Activated CD8-positive, alpha-beta memory T cell treated with anti-CD3 and anti-CD28 coated beads, Interleukin-2, amount 10 ng/mL, durations not matched to agents 7 days and 5 days (primary cell): Measurements from ENCODE around the gene LRRN4CL. TPM values are rescaled to one million over a fixed set of nuclear protein-coding genes. Genes with fewer than 3 reads are reported as not detected.

ENCODE experiments used
- ATAC-seq: fragments of 150-1000 bp; cut with Tn5 transposase; one replicate; pipeline ENCODE4 v1.10.0; 2021; ENCODE audit warnings: moderate library complexity
- CTCF ChIA-PET: fragments of 350-600 bp; sonication (Branson Sonifier 250); formaldehyde crosslinking; loops from one replicate; lab custom pipeline; 2021; ENCODE audit warnings: antibody characterized with exemption; lab: Charles Lee
- DNase-seq: peaks from one replicate; pipeline ENCODE4 v3.0.0-alpha.2; 2020
- H3K27ac Mint-ChIP-seq: one replicate; pipeline ENCODE4 v1.8.0; 2021; ENCODE audit warnings: mild to moderate bottlenecking, mixed read lengths
- H3K27me3 Mint-ChIP-seq: one replicate; pipeline ENCODE4 v1.8.0; 2021; ENCODE audit warnings: mixed read lengths
- H3K36me3 Mint-ChIP-seq: one replicate; pipeline ENCODE4 v1.8.0; 2021; ENCODE audit warnings: mild to moderate bottlenecking, mixed read lengths
- H3K4me1 Mint-ChIP-seq: one replicate; pipeline ENCODE4 v1.8.0; 2021; ENCODE audit warnings: mixed read lengths
- H3K4me3 Mint-ChIP-seq: one replicate; pipeline ENCODE4 v1.8.0; 2021; ENCODE audit warnings: mild to moderate bottlenecking, moderate library complexity, mixed read lengths
- H3K9me3 Mint-ChIP-seq: one replicate; pipeline ENCODE4 v1.8.0; 2022; ENCODE audit warnings: low read depth, mixed read lengths
- total RNA-seq, 2 experiments: library from RNA; stranded (reverse); gene quantifications; one replicate each; pipeline ENCODE4 v1.2.3, GENCODE V29; 2021

The LRRN4CL gene
- total RNA-seq, 2 experiments from 2014 or later, result 0.14 to 0.15 TPM

- no peak overlapping the region for H3K4me3 Mint-ChIP-seq
- no peaks in the 10 kb centered on the region for H3K9me3 Mint-ChIP-seq
- no peak for DNase-seq
- H3K4me1 Mint-ChIP-seq, result peaks cover 44% of the 10 kb centered on the region
- peaks cover 14% of the 10 kb centered on the region for H3K36me3 Mint-ChIP-seq
- ATAC-seq, result no peak
- H3K27me3 Mint-ChIP-seq, result no peaks in the 10 kb centered on the region
- CTCF ChIA-PET, result interaction anchor here (1.5 to 2.0 kb wide), 4 partner anchors 15 to 225 kb away, joined by 3 to 7 read pairs (median 6); partner anchors contain the start of genes C11orf98 and CSKMT
- peak overlapping the region; percentile 19 for H3K27ac Mint-ChIP-seq
These were observed 39.8 kb downstream of the LRRN4CL start for GRCh38 chr11:62649486-62649885.

GRCh38 chr11:62648967-62649364 is 40.4 kb downstream of the LRRN4CL start:
- Mint-ChIP-seq H3K27me3 (no peaks in the 10 kb centered on the region), H3K4me1 (peaks cover 44% of the 10 kb centered on the region), H3K36me3 (peaks cover 20% of the 10 kb centered on the region), H3K27ac (no peak overlapping the region), H3K9me3 (no peaks in the 10 kb centered on the region), H3K4me3 (no peak overlapping the region)
- CTCF ChIA-PET, result interaction anchor here (1.7 to 2.0 kb wide), 2 partner anchors 16 to 26 kb away, joined by 7 read pairs; partner anchors contain the start of genes C11orf98 and CSKMT
- no peak for DNase-seq
- ATAC-seq, result no peak

DNA sequence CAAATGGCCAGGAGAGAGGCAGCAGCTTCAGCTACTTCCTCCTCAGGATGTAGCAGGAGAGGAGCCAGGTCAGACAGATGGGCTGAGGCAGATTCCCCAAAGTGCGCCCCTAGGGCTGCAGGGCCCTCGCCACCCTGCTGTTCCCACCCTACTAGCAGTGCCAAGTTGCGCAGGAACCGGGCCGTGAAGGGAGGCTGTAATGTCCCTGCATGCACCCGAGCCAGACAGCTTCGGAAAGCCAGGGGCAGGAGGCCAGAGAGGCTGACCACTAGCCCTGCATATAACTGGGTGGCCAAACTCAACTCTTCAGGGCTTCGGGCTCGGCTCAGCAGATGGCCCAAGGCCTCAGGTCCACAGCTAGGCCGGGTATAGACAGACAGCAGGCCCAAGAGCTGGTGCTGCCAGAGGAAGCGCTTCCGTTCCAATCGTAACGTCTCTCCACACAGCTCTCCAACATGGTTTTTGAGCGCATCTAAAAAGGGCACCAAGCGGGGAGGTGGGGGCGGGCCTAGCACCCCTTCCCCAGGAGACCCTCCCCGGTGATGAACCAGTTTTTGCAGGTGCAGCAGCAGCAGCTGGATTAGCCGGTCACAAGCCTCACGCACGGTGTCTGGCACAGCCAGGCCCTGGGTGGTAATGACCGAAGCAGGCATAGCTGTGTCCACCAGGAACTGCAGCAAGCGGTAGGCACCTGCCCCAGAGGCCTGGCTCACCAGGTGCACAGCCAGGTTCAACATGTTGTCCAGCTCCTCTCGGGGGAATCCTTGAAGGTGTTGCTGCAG is 41.0 kb downstream of the LRRN4CL start:
- DNase-seq (no peak), ATAC-seq (no peak)
- peaks cover 40% of the 10 kb centered on the region for H3K4me1 Mint-ChIP-seq
- no peaks in the 10 kb centered on the region for H3K27me3 Mint-ChIP-seq
- peaks cover 21% of the 10 kb centered on the region for H3K36me3 Mint-ChIP-seq
- H3K27ac Mint-ChIP-seq, result no peak overlapping the region
- CTCF ChIA-PET, result interaction anchor here (0.9 to 2.0 kb wide), 4 partner anchors 17 to 56 kb away, joined by 3 to 7 read pairs (median 5); partner anchors contain the start of genes C11orf98, CSKMT and MTA2
- no peaks in the 10 kb centered on the region for H3K9me3 Mint-ChIP-seq
- H3K4me3 Mint-ChIP-seq, result no peak overlapping the region

DNA sequence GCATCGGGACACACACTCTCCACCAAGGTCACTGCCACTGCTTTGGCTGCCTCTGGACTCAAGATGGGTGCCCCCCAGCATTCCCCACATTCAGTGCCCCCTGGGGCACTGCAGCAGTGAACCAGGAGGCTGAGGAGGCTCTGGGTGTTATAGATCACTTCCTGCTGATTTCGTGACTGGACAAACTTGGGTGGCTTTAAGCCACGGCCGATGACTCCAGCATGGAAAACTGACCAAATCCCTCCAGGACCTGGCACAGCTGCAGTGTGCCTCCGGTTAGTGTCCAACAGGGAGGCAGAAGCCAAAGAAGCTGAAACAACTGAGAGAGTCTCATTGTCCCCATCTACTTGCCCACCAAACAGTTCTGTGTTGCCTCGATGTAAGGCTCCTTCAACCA is 41.7 kb downstream of the LRRN4CL start:
- CTCF ChIA-PET, result interaction anchor here (0.9 to 2.0 kb wide), 5 partner anchors 17 to 56 kb away, joined by 3 to 7 read pairs (median 7); partner anchors contain the start of genes C11orf98, CSKMT, EML3 and MTA2
- no peaks in the 10 kb centered on the region for H3K9me3 Mint-ChIP-seq
- DNase-seq, result no peak
- peaks cover 41% of the 10 kb centered on the region for H3K4me1 Mint-ChIP-seq
- H3K27me3 Mint-ChIP-seq, result no peaks in the 10 kb centered on the region
- H3K27ac Mint-ChIP-seq, result peak overlapping the region; percentile 43
- no peak for ATAC-seq
- no peak overlapping the region for H3K4me3 Mint-ChIP-seq
- peaks cover 26% of the 10 kb centered on the region for H3K36me3 Mint-ChIP-seq

DNA sequence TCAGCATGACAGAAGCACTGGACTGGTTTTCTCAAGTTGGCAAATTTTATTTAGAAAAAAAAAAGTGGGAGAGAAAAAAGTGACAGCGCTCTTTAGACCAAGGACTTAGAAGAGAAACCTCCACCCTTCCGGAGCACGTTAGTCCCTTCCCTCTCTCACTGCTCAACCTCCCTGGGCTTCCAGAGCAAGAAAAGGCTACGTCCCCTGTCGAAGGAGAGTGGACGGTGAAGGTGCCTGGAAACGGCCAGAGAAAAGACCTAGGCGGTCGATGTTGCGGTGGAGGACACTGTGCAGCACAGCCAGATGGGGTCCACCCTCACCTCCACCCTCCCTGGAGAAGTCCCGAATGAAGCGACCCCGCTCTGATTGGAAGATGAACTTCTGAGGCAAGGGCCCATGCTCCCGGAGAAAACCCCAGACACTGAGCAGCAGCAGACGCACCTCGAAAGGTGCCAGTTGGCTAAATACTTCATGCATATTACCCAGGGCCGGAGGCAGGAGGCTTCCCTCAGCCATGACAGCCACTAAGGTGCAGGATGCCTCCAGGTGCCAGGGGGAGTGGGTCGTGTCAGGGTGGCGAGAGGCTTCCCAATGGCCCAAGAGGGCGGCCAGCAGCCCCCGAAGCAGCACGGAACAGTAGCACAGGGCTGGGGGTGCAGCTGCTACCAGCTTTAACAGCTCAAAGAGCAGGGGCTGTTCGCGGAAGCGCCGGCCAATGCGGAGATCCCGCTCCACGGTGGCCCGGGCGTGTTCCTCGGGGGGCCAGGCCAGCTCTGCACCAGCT is 42.3 kb downstream of the LRRN4CL start:
- Mint-ChIP-seq H3K4me1 (peaks cover 39% of the 10 kb centered on the region), H3K27ac (peak overlapping the region; percentile 93)
- no peak for ATAC-seq

GRCh38 chr11:62645946-62646824 is 43.1 kb downstream of the LRRN4CL start, which contains the start of gene GANAB:
Gene GANAB, minus strand, starts transcription at chr11:62646613. Its CDS starts 14 bp downstream, at chr11:62646599.
- DNase-seq (peak; percentile 100), ATAC-seq (peak; percentile 98)
- Mint-ChIP-seq H3K4me1 (peaks cover 39% of the 10 kb centered on the region), H3K4me3 (peak within 1 kb of the TSS; percentile 89), H3K9me3 (no peaks in the 10 kb centered on the region), H3K27ac (peak within 1 kb of the TSS; percentile 93), H3K27me3 (no peaks in the 10 kb centered on the region), H3K36me3 (peaks cover 27% of the 10 kb centered on the region)
- CTCF ChIA-PET, result interaction anchor here (0.6 to 1.9 kb wide), 9 partner anchors 9 to 141 kb away, joined by 3 to 7 read pairs (median 3); partner anchors contain the start of genes C11orf98, CSKMT and EML3

More for the DNA sequence above, 42.3 kb downstream of the LRRN4CL start:
- Mint-ChIP-seq H3K27me3 (no peaks in the 10 kb centered on the region), H3K9me3 (no peaks in the 10 kb centered on the region), H3K36me3 (peaks cover 27% of the 10 kb centered on the region), H3K4me3 (peak overlapping the region; percentile 89)
- CTCF ChIA-PET, result interaction anchor here (0.6 to 2.0 kb wide), 9 partner anchors 10 to 140 kb away, joined by 3 to 7 read pairs (median 3); partner anchors contain the start of genes C11orf98, CSKMT and EML3
- no peak for DNase-seq

DNA sequence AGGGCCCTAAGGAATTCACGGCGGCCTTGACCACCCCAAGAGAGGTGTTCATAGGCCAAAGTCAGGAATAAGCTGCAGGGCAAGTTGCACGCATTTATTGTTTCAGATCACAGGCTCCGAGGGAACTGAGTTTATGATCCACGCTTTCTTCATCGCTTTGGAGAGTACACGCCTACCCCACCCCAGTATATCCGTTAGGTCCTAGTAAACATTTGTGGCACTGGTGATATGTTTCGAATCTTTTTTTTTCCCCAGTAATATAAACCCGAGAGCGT is 43.7 kb downstream of the LRRN4CL start:
- no peak for ATAC-seq
- peaks cover 27% of the 10 kb centered on the region for H3K36me3 Mint-ChIP-seq
- H3K9me3 Mint-ChIP-seq, result no peaks in the 10 kb centered on the region
- peak overlapping the region; percentile 89 for H3K4me3 Mint-ChIP-seq
- peak overlapping the region; percentile 93 for H3K27ac Mint-ChIP-seq
- CTCF ChIA-PET, result interaction anchor here (0.9 to 1.9 kb wide), 6 partner anchors 8 to 141 kb away, joined by 3 to 6 read pairs (median 4); partner anchors contain the start of genes C11orf98 and CSKMT
- DNase-seq, result no peak
- peaks cover 41% of the 10 kb centered on the region for H3K4me1 Mint-ChIP-seq
- H3K27me3 Mint-ChIP-seq, result no peaks in the 10 kb centered on the region

GRCh38 chr11:62644220-62644619 is 45.1 kb downstream of the LRRN4CL start:
- Mint-ChIP-seq H3K4me1 (peaks cover 46% of the 10 kb centered on the region), H3K4me3 (peak overlapping the region; percentile 5), H3K36me3 (peaks cover 28% of the 10 kb centered on the region), H3K9me3 (no peaks in the 10 kb centered on the region), H3K27ac (no peak overlapping the region), H3K27me3 (no peaks in the 10 kb centered on the region)
- CTCF ChIA-PET, result interaction anchor here (0.8 to 1.2 kb wide), 2 partner anchors 15 to 33 kb away, joined by 3 to 6 read pairs; no protein-coding TSS in a partner anchor
- no peak for DNase-seq
- ATAC-seq, result no peak

Other genes with a start within 250 kb of the LRRN4CL start
- gene AHNAK, start 142.7 kb downstream of the LRRN4CL start, total RNA-seq, result 100 to 1,000 TPM; 180 to 390 TPM
- 1,000 to 10,000 TPM in 1 of 2 experiments, 100 to 1,000 TPM in 1; 878 to 1,201 TPM for gene EEF1G, start 115.6 kb downstream of the LRRN4CL start, total RNA-seq
- gene TUT1, start 98.0 kb downstream of the LRRN4CL start, total RNA-seq, result 10 to 100 TPM; 24.7 to 29.6 TPM
- 100 to 1,000 TPM; 245 to 264 TPM for gene MTA2, start 87.7 kb downstream of the LRRN4CL start, total RNA-seq
- 100 to 1,000 TPM; 132 to 133 TPM for gene EML3, start 76.8 kb downstream of the LRRN4CL start, total RNA-seq
- 1 to 10 TPM; 1.1 to 1.5 TPM for gene ROM1, start 76.3 kb downstream of the LRRN4CL start, total RNA-seq
- gene B3GAT3, start 67.5 kb downstream of the LRRN4CL start, total RNA-seq, result 10 to 100 TPM; 64.5 to 69.7 TPM
- 100 to 1,000 TPM; 248 to 275 TPM for gene GANAB, start 42.9 kb downstream of the LRRN4CL start, total RNA-seq
- gene INTS5, start 36.2 kb downstream of the LRRN4CL start, total RNA-seq, result 10 to 100 TPM; 27.9 to 35.7 TPM
- 100 to 1,000 TPM; 130 to 131 TPM for gene C11orf98, start 24.3 kb downstream of the LRRN4CL start, total RNA-seq
- gene CSKMT, start 24.2 kb downstream of the LRRN4CL start, total RNA-seq, result 10 to 100 TPM; 23.7 to 31.0 TPM
- gene UQCC3, start 17.9 kb downstream of the LRRN4CL start, total RNA-seq, result 1 to 10 TPM; 7.2 to 9.0 TPM
- gene LBHD1, start 17.3 kb downstream of the LRRN4CL start, total RNA-seq, result 10 to 100 TPM; 17.7 to 27.5 TPM
- gene UBXN1, start 10.5 kb downstream of the LRRN4CL start, total RNA-seq, result 100 to 1,000 TPM; 115 to 152 TPM
- gene BSCL2, start 17.9 kb upstream of the LRRN4CL start, total RNA-seq, result 10 to 100 TPM; 24.2 to 29.6 TPM
- gene GNG3, start 18.1 kb upstream of the LRRN4CL start, total RNA-seq, result not detected
- gene HNRNPUL2, start 37.9 kb upstream of the LRRN4CL start, total RNA-seq, result 10 to 100 TPM; 61.6 to 66.6 TPM
- gene TTC9C, start 39.0 kb upstream of the LRRN4CL start, total RNA-seq, result 10 to 100 TPM; 47.5 to 49.2 TPM
- gene ZBTB3, start 64.6 kb upstream of the LRRN4CL start, total RNA-seq, result 10 to 100 TPM in 1 of 2 experiments, 1 to 10 TPM in 1; 9.3 to 10.2 TPM
- gene POLR2G, start 72.0 kb upstream of the LRRN4CL start, total RNA-seq, result 100 to 1,000 TPM in 1 of 2 experiments, 10 to 100 TPM in 1; 77.2 to 110 TPM
- gene TAF6L, start 81.9 kb upstream of the LRRN4CL start, total RNA-seq, result 10 to 100 TPM; 23.5 to 25.0 TPM
- gene TMEM179B, start 97.9 kb upstream of the LRRN4CL start, total RNA-seq, result 10 to 100 TPM; 42.4 to 43.0 TPM
- 10 to 100 TPM; 14.4 to 17.9 TPM for gene TMEM223, start 102.5 kb upstream of the LRRN4CL start, total RNA-seq
- gene NXF1, start 115.9 kb upstream of the LRRN4CL start, total RNA-seq, result 100 to 1,000 TPM in 1 of 2 experiments, 10 to 100 TPM in 1; 93.6 to 120 TPM
- 10 to 100 TPM; 30.8 to 38.4 TPM for gene STX5, start 142.5 kb upstream of the LRRN4CL start, total RNA-seq
- gene TEX54, start 143.3 kb upstream of the LRRN4CL start, total RNA-seq, result not detected
- gene WDR74, start 150.1 kb upstream of the LRRN4CL start, total RNA-seq, result 10 to 100 TPM; 82.9 to 83.9 TPM
- gene SLC3A2, start 191.4 kb upstream of the LRRN4CL start, total RNA-seq, result 100 to 1,000 TPM; 213 to 259 TPM
- not detected for gene CHRM1, start 231.8 kb upstream of the LRRN4CL start, total RNA-seq